Coronary artery (tissue), 2 donors: ENCODE data around the gene KCNAB1.

Experiments used
- DNase-seq: peaks from one replicate; pipeline ENCODE4 v3.0.0-alpha.2; 2017; ENCODE audit warnings: low spot score
- H3K27ac ChIP-seq, 2 donors: fragments of 200-600 bp; sonication (generic); one replicate each; pipeline ENCODE4 v1.5.1; 2016 to 2019
- H3K4me3 ChIP-seq: fragments of 200-600 bp; sonication (generic); 2 replicates; pipeline ENCODE4 v1.5.1; 2016; ENCODE audit warnings: mild to moderate bottlenecking, moderate library complexity
- CTCF ChIP-seq: fragments of 200-600 bp; sonication (generic); IDR thresholded peaks from one replicate; pipeline ENCODE4 v1.5.1; 2019; ENCODE audit warnings: antibody characterized with exemption

The KCNAB1 gene

GRCh38 chr3:156373095-156373494, 252.7 kb downstream of the KCNAB1 start:
- DNase-seq: no peak
- H3K27ac ChIP-seq: no peak overlapping the region

GRCh38 chr3:156373654-156374053, 253.3 kb downstream of the KCNAB1 start:
- TF ChIP-seq CTCF: no peak
- no peak overlapping the region for H3K27ac ChIP-seq
- DNase-seq: no peak
- no peak overlapping the region for H3K4me3 ChIP-seq

More at GRCh38 chr3:156373095-156373494, 252.7 kb downstream of the KCNAB1 start:
- TF ChIP-seq CTCF: no peak
- H3K4me3 ChIP-seq: no peak overlapping the region

GRCh38 chr3:156376199-156376598, 255.8 kb downstream of the KCNAB1 start:
- TF ChIP-seq CTCF: no peak
- no peak overlapping the region for H3K27ac ChIP-seq
- H3K4me3 ChIP-seq: no peak overlapping the region
- no peak for DNase-seq

GRCh38 chr3:156377266-156377665, 256.9 kb downstream of the KCNAB1 start:
- DNase-seq: no peak
- Histone ChIP-seq H3K4me3 (no peak overlapping the region), H3K27ac (no peak overlapping the region)
- TF ChIP-seq CTCF: no peak

GRCh38 chr3:156377718-156378117, 257.3 kb downstream of the KCNAB1 start:
- no peak for TF ChIP-seq CTCF

GRCh38 chr3:156378871-156379270, 258.5 kb downstream of the KCNAB1 start:
- no peak overlapping the region for H3K27ac ChIP-seq
- DNase-seq: no peak
- H3K4me3 ChIP-seq: no peak overlapping the region
- no peak for TF ChIP-seq CTCF

More at GRCh38 chr3:156377718-156378117, 257.3 kb downstream of the KCNAB1 start:
- Histone ChIP-seq H3K4me3 (no peak overlapping the region), H3K27ac (no peak overlapping the region)
- no peak for DNase-seq

GRCh38 chr3:156379327-156379726, 258.9 kb downstream of the KCNAB1 start:
- no peak overlapping the region for H3K27ac ChIP-seq
- H3K4me3 ChIP-seq: no peak overlapping the region
- no peak for TF ChIP-seq CTCF
- no peak for DNase-seq
